Ovary (tissue), 3 donors: ENCODE results near the gene C17orf113.

ENCODE experiments used
- EP300 ChIP-seq: sonication (generic); formaldehyde crosslinking; IDR thresholded peaks from one replicate; pipeline ENCODE4 v1.6.1; 2017; ENCODE audit warnings: antibody characterized with exemption
- POLR2A ChIP-seq: fragments of 450-650 bp; IDR thresholded peaks from one replicate; pipeline ENCODE4 v1.6.1; 2017; ENCODE audit warnings: antibody characterized with exemption, mild to moderate bottlenecking, moderate library complexity
- TF ChIP-seq, protein P1 (sequence below), 3 donors: fragments of 450-650 bp in 2 of 3; fragments of 200-600 bp in 1 of 3; IDR thresholded peaks; one replicate each; pipeline versions ENCODE4 v1.5.1 to v1.8.0; 2016 to 2022; ENCODE audit warnings: antibody characterized with exemption in 3 of 3, mild to moderate bottlenecking in 1 of 3
- donor health status: DM: no; HTN: no; CAD: no.

DNA sequence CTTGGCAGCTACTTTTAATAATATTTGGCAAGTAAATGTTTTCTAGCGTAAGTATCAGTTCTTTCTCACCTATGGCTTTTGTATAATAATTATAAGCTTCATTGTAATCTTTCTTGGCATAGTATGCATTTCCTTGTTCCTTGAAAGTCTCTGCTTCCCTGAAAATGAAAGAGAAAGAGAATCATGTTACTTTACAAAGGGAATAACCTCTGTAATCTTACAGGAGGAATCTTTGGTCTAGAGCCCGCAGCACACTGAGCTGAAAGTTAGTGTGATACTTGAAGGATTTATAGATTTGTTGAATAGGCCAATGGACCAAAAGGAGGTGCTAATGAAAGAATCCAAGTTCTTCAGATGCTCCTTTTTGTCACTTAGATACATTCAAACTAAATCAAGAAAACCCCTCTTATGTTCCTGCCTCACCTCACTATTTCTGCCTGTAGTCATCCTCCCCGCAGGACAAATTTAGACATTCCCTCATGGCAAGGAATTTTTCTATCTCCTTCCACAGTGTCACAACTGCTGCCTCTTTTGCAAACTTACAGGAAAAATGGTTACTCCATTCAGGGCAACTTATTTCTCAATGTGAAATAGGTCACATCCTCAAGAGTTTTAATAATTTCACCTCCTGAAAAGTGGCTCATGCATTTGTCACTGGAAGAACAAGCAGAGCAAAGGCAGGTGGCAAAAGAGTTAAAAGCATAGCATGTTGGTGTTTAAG is 49.8 kb downstream of the C17orf113 start:
- TF ChIP-seq, protein P1, sequence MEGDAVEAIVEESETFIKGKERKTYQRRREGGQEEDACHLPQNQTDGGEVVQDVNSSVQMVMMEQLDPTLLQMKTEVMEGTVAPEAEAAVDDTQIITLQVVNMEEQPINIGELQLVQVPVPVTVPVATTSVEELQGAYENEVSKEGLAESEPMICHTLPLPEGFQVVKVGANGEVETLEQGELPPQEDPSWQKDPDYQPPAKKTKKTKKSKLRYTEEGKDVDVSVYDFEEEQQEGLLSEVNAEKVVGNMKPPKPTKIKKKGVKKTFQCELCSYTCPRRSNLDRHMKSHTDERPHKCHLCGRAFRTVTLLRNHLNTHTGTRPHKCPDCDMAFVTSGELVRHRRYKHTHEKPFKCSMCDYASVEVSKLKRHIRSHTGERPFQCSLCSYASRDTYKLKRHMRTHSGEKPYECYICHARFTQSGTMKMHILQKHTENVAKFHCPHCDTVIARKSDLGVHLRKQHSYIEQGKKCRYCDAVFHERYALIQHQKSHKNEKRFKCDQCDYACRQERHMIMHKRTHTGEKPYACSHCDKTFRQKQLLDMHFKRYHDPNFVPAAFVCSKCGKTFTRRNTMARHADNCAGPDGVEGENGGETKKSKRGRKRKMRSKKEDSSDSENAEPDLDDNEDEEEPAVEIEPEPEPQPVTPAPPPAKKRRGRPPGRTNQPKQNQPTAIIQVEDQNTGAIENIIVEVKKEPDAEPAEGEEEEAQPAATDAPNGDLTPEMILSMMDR (IDR thresholded peaks at IDR 0.05), result no peak
- TF ChIP-seq POLR2A (no peak), EP300 (no peak)
